HCT116 (cell line): ENCODE measurements around the gene VTI1A. TPM values are rescaled to one million over a fixed set of nuclear protein-coding genes. Genes with fewer than 3 reads are reported as not detected.

ENCODE experiments used
- ATAC-seq: fragments of 200-7000 bp; cut with Tn5 transposase; 2 replicates; pipeline ENCODE4 v1.9.1; 2020; ENCODE audit warnings: mild to moderate bottlenecking, moderate library complexity
- BruUV-seq: library from RNA; stranded (reverse); fragments of 400-500 nt; replicated peaks from 2 replicates; lab custom pipeline; 2021; lab: Mats Ljungman, UMichigan
- CTCF ChIA-PET: fragments of 300-600 bp; sonication (Branson Sonifier 250); formaldehyde crosslinking; loops from one replicate; lab custom pipeline; 2021; ENCODE audit warnings: antibody characterized with exemption; lab: Charles Lee
- POLR2A ChIA-PET: fragments of 300-600, 350-600 bp; sonication (Branson Sonifier 250); formaldehyde crosslinking; loops from one replicate; lab custom pipeline; 2021; ENCODE audit warnings: antibody characterized with exemption; lab: Charles Lee
- RAD21 ChIA-PET, 2 experiments: fragments of 300-600 bp; sonication (Branson Sonifier 250); formaldehyde crosslinking; loops; one replicate each; lab custom pipeline; 2023; ENCODE audit warnings: low total read pairs in 2 of 2; ENCODE audit not compliant: uncharacterized antibody in 2 of 2, unreplicated experiment in 2 of 2, low non-redundant PET in 1 of 2; lab: Charles Lee
- DNase-seq: peaks from one replicate; pipeline ENCODE4 v3.0.0-alpha.2; 2010; ENCODE audit warnings: low read depth, low spot score
- H2AFZ ChIP-seq: fragments of 200-600 bp; shearing (Covaris generic), sonication (generic); 2 replicates; pipeline ENCODE4 v1.6.1; 2017; ENCODE audit warnings: low read depth, mixed run types, mixed read lengths, antibody characterized with exemption, low read length; ENCODE audit not compliant: poor library complexity, severe bottlenecking
- H3K27ac ChIP-seq: 2 replicates; pipeline ENCODE4 v1.5.1; 2012; ENCODE audit warnings: low read depth, low read length
- H3K27me3 ChIP-seq: fragments of 200-600 bp; sonication (generic); 2 replicates; pipeline ENCODE4 v1.6.1; 2016; ENCODE audit warnings: mixed run types, low read length, mixed read lengths; ENCODE audit not compliant: insufficient read depth
- H3K36me3 ChIP-seq, 2 experiments: fragments of 200-500 bp in 1 of 2; fragments of 200-600 bp in 1 of 2; sonication (Bioruptor generic) in 1 of 2; sonication (generic) in 1 of 2; 2 replicates each; pipeline versions ENCODE4 v1.5.1 to v1.6.1; 2014 to 2016; ENCODE audit warnings: low read length in 2 of 2, inconsistent platforms in 1 of 2, mixed read lengths in 1 of 2, mixed run types in 1 of 2; ENCODE audit not compliant: insufficient read depth in 2 of 2, control insufficient read depth in 1 of 2
- H3K4me1 ChIP-seq, 2 experiments: fragments of 200-600 bp in 1 of 2; sonication (generic) in 1 of 2; 2 replicates each; pipeline versions ENCODE4 v1.5.1 to v1.6.1; 2012 to 2017; ENCODE audit warnings: low read length in 2 of 2, inconsistent platforms in 1 of 2, mild to moderate bottlenecking in 1 of 2, mixed read lengths in 1 of 2, mixed run types in 1 of 2, moderate library complexity in 1 of 2; ENCODE audit not compliant: insufficient read depth in 2 of 2, control insufficient read depth in 1 of 2
- H3K4me2 ChIP-seq: fragments of 200-600 bp; sonication (generic); 2 replicates; pipeline ENCODE4 v1.6.1; 2017; ENCODE audit warnings: mixed run types, low read length, mixed read lengths
- H3K4me3 ChIP-seq, 2 experiments: fragments of 200-600 bp in 1 of 2; sonication (generic) in 1 of 2; replicated peaks in 1 of 2; 2 replicates each; pipeline ENCODE4 v1.5.1; 2011 to 2016; ENCODE audit warnings: low read length in 2 of 2, control low read depth in 1 of 2, low read depth in 1 of 2, mild to moderate bottlenecking in 1 of 2, mixed read lengths in 1 of 2, mixed run types in 1 of 2
- H3K79me2 ChIP-seq: fragments of 200-600 bp; sonication (generic); 2 replicates; pipeline ENCODE4 v1.6.1; 2017; ENCODE audit warnings: mild to moderate bottlenecking, mixed run types, low read length, moderate library complexity, mixed read lengths; ENCODE audit not compliant: insufficient read depth
- H3K9ac ChIP-seq: fragments of 200-600 bp; sonication (generic); 2 replicates; pipeline ENCODE4 v1.6.1; 2016; ENCODE audit warnings: low read length, mixed read lengths
- H3K9me2 ChIP-seq: fragments of 200-600 bp; sonication (generic), shearing (Covaris generic); 2 replicates; pipeline ENCODE4 v1.6.1; 2017; ENCODE audit warnings: mixed run types, mild to moderate bottlenecking, moderate library complexity; ENCODE audit not compliant: insufficient read depth
- H3K9me3 ChIP-seq, 2 experiments: fragments of 200-500 bp in 1 of 2; fragments of 200-600 bp in 1 of 2; sonication (Bioruptor generic) in 1 of 2; sonication (generic) in 1 of 2; 2 replicates each; pipeline ENCODE4 v1.6.1; 2014 to 2017; ENCODE audit warnings: low read length in 2 of 2, mixed read lengths in 2 of 2, inconsistent platforms in 1 of 2, low read depth in 1 of 2, mild to moderate bottlenecking in 1 of 2, mixed run types in 1 of 2, moderate library complexity in 1 of 2; ENCODE audit not compliant: control insufficient read depth in 1 of 2, insufficient read depth in 1 of 2
- H4K20me1 ChIP-seq: fragments of 200-600 bp; sonication (generic), shearing (Covaris generic); 2 replicates; pipeline ENCODE4 v1.6.1; 2017; ENCODE audit warnings: mixed run types, mild to moderate bottlenecking, moderate library complexity; ENCODE audit not compliant: insufficient read depth
- ATF3 ChIP-seq: IDR thresholded peaks from 2 replicates; pipeline ENCODE4 v1.6.1; 2012
- CBX3 ChIP-seq: IDR thresholded peaks from 2 replicates; pipeline ENCODE4 v1.6.1; 2012; ENCODE audit warnings: low read depth
- CEBPB ChIP-seq: IDR thresholded peaks from 2 replicates; pipeline ENCODE4 v1.6.1; 2012; ENCODE audit warnings: low read depth
- CTCF ChIP-seq, 3 experiments: fragments of 200-600 bp in 1 of 3; sonication (generic) in 1 of 3; IDR thresholded peaks in 2 of 3; conservative IDR thresholded peaks in 1 of 3; 2 replicates each; pipeline ENCODE4 v1.5.1; 2012 to 2017; ENCODE audit warnings: low read depth in 2 of 3, low read length in 2 of 3, antibody characterized with exemption in 1 of 3, borderline replicate concordance in 1 of 3, control low read depth in 1 of 3, mild to moderate bottlenecking in 1 of 3, mixed read lengths in 1 of 3, mixed run types in 1 of 3, moderate library complexity in 1 of 3; ENCODE audit not compliant: insufficient read depth in 1 of 3
- EGR1 ChIP-seq: IDR thresholded peaks from 2 replicates; pipeline ENCODE4 v1.6.1; 2012; ENCODE audit warnings: low read depth
- EZH2 ChIP-seq: fragments of 200-600 bp; sonication (generic); IDR thresholded peaks from 2 replicates; pipeline ENCODE4 v1.6.1; 2017; ENCODE audit warnings: antibody characterized with exemption, mixed run types
- EZH2phosphoT487 ChIP-seq: fragments of 200-600 bp; IDR thresholded peaks from 2 replicates; pipeline ENCODE4 v1.6.1; 2018; ENCODE audit warnings: antibody characterized with exemption, borderline replicate concordance
- FOSL1 ChIP-seq: IDR thresholded peaks from 2 replicates; pipeline ENCODE4 v1.6.1; 2012; ENCODE audit warnings: low read depth
- JUND ChIP-seq: IDR thresholded peaks from 2 replicates; pipeline ENCODE4 v1.6.1; 2012
- MAX ChIP-seq: IDR thresholded peaks from 2 replicates; pipeline ENCODE4 v1.6.1; 2012
- POLR2A ChIP-seq: IDR thresholded peaks from 2 replicates; pipeline ENCODE4 v1.7.0; 2011; ENCODE audit warnings: borderline replicate concordance; ENCODE audit not compliant: insufficient read depth, insufficient read length; ENCODE audit errors: extremely low read depth
- POLR2AphosphoS5 ChIP-seq: IDR thresholded peaks from 2 replicates; pipeline ENCODE4 v1.6.1; 2011; ENCODE audit warnings: mild to moderate bottlenecking, low read depth, low read length, moderate library complexity
- RAD21 ChIP-seq: IDR thresholded peaks from 2 replicates; pipeline ENCODE4 v1.6.1; 2012; ENCODE audit warnings: low read depth, mild to moderate bottlenecking
- REST ChIP-seq: IDR thresholded peaks from 2 replicates; pipeline ENCODE4 v1.6.1; 2012; ENCODE audit warnings: low read depth
- SIN3A ChIP-seq: IDR thresholded peaks from 2 replicates; pipeline ENCODE4 v1.6.1; 2012; ENCODE audit warnings: low read depth
- SP1 ChIP-seq: IDR thresholded peaks from 2 replicates; pipeline ENCODE4 v1.6.1; 2012; ENCODE audit warnings: low read depth
- SRF ChIP-seq: IDR thresholded peaks from 2 replicates; pipeline ENCODE4 v1.6.1; 2012; ENCODE audit warnings: low read depth
- TCF7L2 ChIP-seq: IDR thresholded peaks from 2 replicates; pipeline ENCODE4 v1.7.0; 2011; ENCODE audit warnings: borderline replicate concordance, inconsistent platforms; ENCODE audit not compliant: insufficient read depth, insufficient read length; ENCODE audit errors: extremely low read depth
- YY1 ChIP-seq: IDR thresholded peaks from 2 replicates; pipeline ENCODE4 v1.6.1; 2011; ENCODE audit warnings: low read length, low read depth, moderate library complexity, mild to moderate bottlenecking; ENCODE audit not compliant: insufficient replicate concordance; ENCODE audit errors: extremely low read depth
- ZFX ChIP-seq: fragments of 450-650 bp; IDR thresholded peaks from 2 replicates; pipeline ENCODE4 v1.6.1; 2017
- ZNF274 ChIP-seq: fragments of 200-500 bp; sonication (Bioruptor generic); IDR thresholded peaks from 2 replicates; pipeline ENCODE4 v1.6.1; 2014; ENCODE audit warnings: mild to moderate bottlenecking, low read depth, low read length, inconsistent platforms
- intact Hi-C: fragments of 100-400 bp; cut with micrococcal nuclease; formaldehyde crosslinking; loops from 2 replicates; pipeline ENCODE4 v1.10.0; 2022
- total RNA-seq: library from RNA; stranded (reverse); gene quantifications from one replicate; pipeline ENCODE4 v1.2.1, GENCODE V29; 2021; ENCODE audit not compliant: unreplicated experiment

Gene VTI1A
- total RNA-seq, 1 experiment from 2014 or later: 80.7 TPM

GRCh38 chr10:112404617-112405016, 42.4 kb upstream of the VTI1A start:
- Histone ChIP-seq H3K4me3 (peak overlapping the region in 1 of 2 experiments; percentile 13; a peak in 2 of 4 replicates), H3K27me3 (no peaks in the 10 kb centered on the region), H3K79me2 (no peaks in the 10 kb centered on the region; the same call in 1 of the 2 replicates), H3K9me2 (no peaks in the 10 kb centered on the region), H3K36me3 (peaks cover 47 to 66% of the 10 kb centered on the region in 2 experiments), H3K27ac (peak overlapping the region; percentile 90), H3K4me2 (peak overlapping the region; percentile 48), H3K9me3 (no peaks in the 10 kb centered on the region; a peak in 1 of 4 replicates), H2AFZ (no peak overlapping the region), H3K4me1 (peaks cover 44 to 88% of the 10 kb centered on the region in 2 experiments), H3K9ac (peak overlapping the region; percentile 34), H4K20me1 (no peaks in the 10 kb centered on the region)
- ChIA-PET POLR2A (interaction anchor here (0.6 to 1.9 kb wide), 7 partner anchors 10 to 74 kb away, joined by 3 to 10 read pairs (median 4); no protein-coding TSS in a partner anchor), CTCF (no interaction called here), RAD21 (interaction anchor here in 1 of 2 experiments (1.4 kb wide), 1 partner anchor 29 kb away, joined by 5 read pairs; no protein-coding TSS in a partner anchor)
- ATAC-seq: peak; percentile 82
- intact Hi-C loops: no loop called here
- DNase-seq: peak; percentile 74
- BruUV-seq: no TSS peak
- TF ChIP-seq ZNF274: no peak
- no peak for TF ChIP-seq ATF3
- TF ChIP-seq JUND: peak; percentile 93
- no peak for TF ChIP-seq EZH2
- no peak for TF ChIP-seq RAD21
- peak; percentile 77 for TF ChIP-seq SRF
- TF ChIP-seq POLR2AphosphoS5: peak; percentile 80
- 0 out of 2 replicates have a peak, but pooled peaks have one; percentile 9 for TF ChIP-seq EGR1
- no peak for TF ChIP-seq REST
- no peak for TF ChIP-seq SIN3A
- peak; percentile 85 for TF ChIP-seq FOSL1
- TF ChIP-seq YY1: peak; percentile 66
- peak; percentile 51; the same call in 1 of the 2 replicates for TF ChIP-seq MAX
- no peak for TF ChIP-seq CTCF (IDR thresholded peaks at IDR 0.05 in 2 of 3, conservative IDR thresholded peaks at IDR 0.05 in 1 of 3; ENCODE audit: borderline replicate concordance in 1 of 3, insufficient read depth in 1 of 3, low read depth in 2 of 3, low read length in 2 of 3)
- no peak for TF ChIP-seq TCF7L2
- peak; percentile 93 for TF ChIP-seq CEBPB
- TF ChIP-seq ZFX: no peak
- TF ChIP-seq CBX3: peak; percentile 92
- TF ChIP-seq POLR2A: no peak
- TF ChIP-seq EZH2phosphoT487: no peak
- TF ChIP-seq SP1: peak; percentile 99
